NCI-H345 (cell line): ENCODE data around the gene B4GALT3.
"Not testable (repeated sequence)": the region's sequence is repeated elsewhere in the genome, so short reads cannot be mapped to it uniquely, and the experiment has no call there.

Experiments
- DNase-seq: peaks from one replicate; lab custom pipeline; 2025; lab: John Stamatoyannopoulos, UW

B4GALT3 gene

GRCh38 chr1:161177112-161177935 is at the start of gene B4GALT3:
TSS of gene B4GALT3 (minus strand) at chr1:161177507. CDS start at chr1:161176060, 1,447 bp downstream.
- DNase-seq, result peak; percentile 88

DNA sequence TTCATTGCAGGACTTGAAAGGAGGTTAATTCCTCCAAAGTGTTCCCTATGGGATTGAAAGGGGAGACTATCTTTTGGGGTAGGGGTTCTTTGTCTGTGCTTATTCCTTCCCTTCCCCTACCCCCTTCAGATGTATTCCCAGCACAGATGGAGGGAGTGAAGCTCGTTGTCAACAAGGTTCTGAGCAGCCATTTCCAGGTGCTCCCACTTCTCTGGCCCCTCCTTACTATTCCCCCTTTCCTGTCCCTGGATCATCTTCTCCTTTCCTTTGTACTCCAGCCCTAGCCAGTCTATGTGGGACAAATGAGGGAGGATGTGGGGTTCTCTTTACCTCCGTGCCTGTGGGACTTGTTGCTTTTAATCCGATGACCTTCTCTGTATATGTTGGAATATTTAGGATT is 49.5 kb upstream of the B4GALT3 start:
- DNase-seq, result no peak

DNA sequence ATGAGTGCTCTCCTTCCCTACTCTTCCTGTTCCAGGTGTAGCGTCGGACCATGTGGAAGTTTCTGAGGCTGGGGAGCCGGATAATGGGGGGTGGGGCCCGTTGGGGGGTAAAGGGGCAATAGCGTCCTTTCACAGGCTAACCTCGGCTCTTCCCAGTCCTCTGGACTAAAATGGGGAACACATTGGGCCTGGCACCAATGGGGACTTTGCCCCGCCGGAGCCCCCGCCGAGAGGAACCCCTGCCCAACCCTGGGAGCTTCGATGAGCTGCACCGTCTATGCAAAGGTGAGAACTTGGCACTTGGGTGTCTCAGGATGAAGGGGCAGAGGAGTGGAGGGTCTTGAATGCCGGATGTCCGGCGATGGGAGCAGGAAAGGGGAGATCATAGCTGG is 49.0 kb upstream of the B4GALT3 start:
- DNase-seq, result peak; percentile 12

DNA sequence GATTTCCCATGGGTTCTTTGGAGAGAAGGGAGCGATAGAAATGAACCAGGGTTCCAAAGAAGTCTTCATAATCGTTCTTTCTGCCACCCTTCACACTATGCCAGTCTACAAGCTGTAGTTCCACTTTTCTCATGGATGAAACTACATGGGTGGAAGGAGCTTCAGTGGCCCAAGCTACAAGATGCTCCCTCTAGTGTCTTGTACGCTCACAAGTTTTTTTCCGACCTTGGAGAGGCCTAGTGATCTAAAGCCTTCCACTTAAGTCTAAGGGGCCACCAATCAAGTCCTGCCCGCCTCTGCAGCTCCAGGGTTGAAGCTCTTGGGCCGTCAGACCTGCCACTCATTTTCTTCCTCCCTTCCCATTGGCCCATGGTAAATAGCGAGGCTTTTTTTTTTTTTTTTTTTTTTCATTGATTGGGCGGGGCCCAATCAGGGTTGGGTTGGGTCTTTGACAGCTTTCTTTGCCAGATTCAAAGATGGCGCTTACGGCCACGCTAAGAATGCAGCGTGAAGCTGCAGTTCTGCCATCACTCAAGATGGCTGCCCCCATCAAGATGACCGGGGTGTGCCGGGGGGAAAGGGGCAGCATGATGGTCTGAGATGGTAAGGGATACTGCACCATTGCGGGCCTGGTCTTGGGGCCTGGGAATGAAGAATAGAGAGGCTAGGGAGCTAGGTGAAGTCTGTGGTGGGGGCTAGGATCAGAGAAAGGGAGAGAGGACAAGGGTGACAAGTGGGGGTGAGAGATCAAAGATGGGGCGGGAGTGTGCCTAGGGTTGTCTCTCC is 48.4 kb upstream of the B4GALT3 start, which contains the start of gene TOMM40L:
TOMM40L (plus strand) TSS at position 527 of the 786 bp plus-strand sequence. CDS start 430 bp downstream, outside the sequence.
- peak; percentile 95 for DNase-seq

GRCh38 chr1:161225178-161225533 is 47.8 kb upstream of the B4GALT3 start:
- DNase-seq, result no peak

DNA sequence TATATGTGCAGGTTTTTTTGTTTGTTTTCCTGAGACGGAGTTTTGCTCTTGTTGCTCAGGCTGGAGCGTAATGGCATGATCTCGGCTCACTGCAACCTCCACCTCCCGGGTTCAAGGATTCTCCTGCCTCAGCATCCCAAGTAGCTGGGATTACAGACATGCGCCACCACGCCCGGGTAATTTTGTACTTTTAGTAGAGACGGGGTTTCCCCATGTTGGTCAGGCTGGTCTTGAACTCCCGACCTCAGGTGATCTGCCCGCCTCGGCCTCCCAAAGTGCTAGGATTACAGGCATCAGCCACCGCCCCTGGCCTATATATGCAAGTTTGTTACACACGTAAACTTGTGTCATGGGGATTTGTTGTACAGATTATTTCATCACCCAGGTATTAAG is 47.4 kb upstream of the B4GALT3 start:
- DNase-seq, result not testable (repeated sequence)

GRCh38 chr1:161223805-161224694 is 46.7 kb upstream of the B4GALT3 start:
- no peak for DNase-seq

GRCh38 chr1:161222175-161223019 is 45.1 kb upstream of the B4GALT3 start:
- DNase-seq, result no peak

DNA sequence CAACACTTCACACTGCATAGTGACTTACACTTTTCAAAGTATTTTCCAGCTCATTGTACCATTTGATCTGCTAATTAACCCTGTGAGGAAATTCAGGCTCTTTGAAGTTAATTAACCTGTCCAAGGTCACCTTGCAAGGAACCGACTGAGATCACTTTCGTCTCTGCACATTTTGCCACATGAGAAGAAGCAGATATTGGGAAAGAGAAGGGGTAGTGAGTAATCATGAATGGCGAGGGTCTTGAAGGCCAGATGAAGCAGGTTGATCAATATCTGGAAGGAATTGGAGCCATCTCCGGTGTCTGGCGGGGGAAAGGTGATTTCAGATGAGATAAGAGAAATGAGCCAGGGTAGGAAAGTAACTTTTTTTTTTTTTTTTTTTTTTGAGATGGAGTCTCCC is 42.7 kb upstream of the B4GALT3 start:
- DNase-seq, result no peak

GRCh38 chr1:161219078-161219892 is 42.0 kb upstream of the B4GALT3 start:
- no peak for DNase-seq

DNA sequence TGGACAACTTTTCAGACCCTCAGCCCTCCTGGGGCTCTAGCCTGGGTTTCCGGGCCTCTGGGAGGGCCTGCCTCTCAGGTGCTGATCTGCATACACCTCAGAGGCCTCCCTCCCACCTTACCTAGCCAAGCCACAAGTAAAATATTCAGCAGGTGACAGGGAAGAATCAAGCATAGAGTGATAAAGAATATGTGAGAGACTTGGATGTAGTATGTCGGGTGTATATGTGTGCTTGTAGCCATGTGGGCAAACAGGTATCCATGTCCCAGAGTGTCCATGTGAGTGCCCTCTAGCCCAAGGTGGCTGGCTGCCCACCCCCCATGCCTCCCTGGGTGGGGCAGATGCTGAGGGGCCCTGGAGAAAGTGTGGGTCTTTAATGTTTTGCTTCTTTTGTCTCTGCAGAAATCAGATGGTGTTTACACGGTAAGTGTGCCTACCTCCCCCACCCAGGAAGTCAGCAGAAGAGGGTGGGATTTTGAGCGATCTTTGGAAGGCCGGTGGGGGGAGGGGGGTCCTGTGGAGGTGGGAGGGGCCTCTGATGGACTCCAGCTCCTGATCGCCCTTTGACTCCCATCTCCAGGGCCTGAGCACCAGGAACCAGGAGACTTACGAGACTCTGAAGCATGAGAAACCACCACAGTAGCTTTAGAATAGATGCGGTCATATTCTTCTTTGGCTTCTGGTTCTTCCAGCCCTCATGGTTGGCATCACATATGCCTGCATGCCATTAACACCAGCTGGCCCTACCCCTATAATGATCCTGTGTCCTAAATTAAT is 41.2 kb upstream of the B4GALT3 start:
- no peak for DNase-seq

- DNase-seq, result no peak
Observed at GRCh38 chr1:161217831-161218230, 40.5 kb upstream of the B4GALT3 start.

DNA sequence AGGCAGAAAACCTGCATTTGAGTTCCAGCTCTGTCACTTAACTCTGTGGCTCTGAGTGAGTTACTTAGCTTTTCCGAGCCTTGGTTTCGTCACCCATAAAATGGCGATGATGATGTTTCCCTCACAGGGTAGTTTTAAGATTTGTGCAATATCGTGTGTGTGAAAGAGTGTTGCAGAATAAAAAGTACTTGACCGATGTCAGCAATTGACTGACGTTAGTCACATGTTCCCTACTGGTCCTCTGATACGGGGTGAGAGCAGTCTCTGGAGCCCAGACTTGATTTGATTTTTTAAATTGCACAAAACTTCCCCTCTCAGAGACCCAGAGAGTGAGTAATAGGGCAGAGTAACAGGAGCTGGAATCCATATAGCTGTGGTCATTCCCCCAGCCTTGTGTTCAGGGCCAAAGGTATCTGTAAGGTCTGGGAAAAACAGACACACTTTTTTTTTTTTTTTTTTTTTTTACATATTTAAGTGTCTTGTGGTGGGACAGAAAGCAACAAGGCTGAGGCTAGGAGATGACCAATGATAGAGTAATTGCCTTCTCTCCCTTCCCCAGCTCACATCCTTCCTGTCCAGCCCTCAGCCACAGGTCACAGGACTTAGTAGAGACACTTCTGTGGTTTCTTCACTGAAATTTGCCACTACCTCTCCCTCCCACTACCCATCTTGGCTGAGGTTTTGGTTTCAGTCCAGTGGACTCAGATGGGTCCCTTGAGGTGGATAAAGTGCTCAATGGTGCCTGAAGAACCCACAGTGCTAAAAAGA is 39.8 kb upstream of the B4GALT3 start:
- DNase-seq, result no peak

GRCh38 chr1:161215076-161215475 is 37.8 kb upstream of the B4GALT3 start, which contains the start of gene FCER1G:
TSS of gene FCER1G (plus strand) at chr1:161215295. CDS start at chr1:161215322, 27 bp downstream.
- no peak for DNase-seq

GRCh38 chr1:161214369-161214768 is 37.1 kb upstream of the B4GALT3 start:
- DNase-seq, result no peak

- DNase-seq, result peak; percentile 67
Observed at GRCh38 chr1:161209790-161210409, 32.6 kb upstream of the B4GALT3 start.

GRCh38 chr1:161207173-161207572 is 29.9 kb upstream of the B4GALT3 start:
- no peak for DNase-seq
